ENCODE measurements around the gene SCGB1C2. TPM values are rescaled to one million over a fixed set of nuclear protein-coding genes. Genes with fewer than 3 reads are reported as not detected.

Gene SCGB1C2
- total RNA-seq, 1 experiment from 2014 or later = not detected

- Histone ChIP-seq H2BK5ac (ENCODE audit: insufficient read length, low read length) (no peak overlapping the region), H3K4me2 (ENCODE audit: insufficient read depth, insufficient read length, low read length) (no peak overlapping the region), H4K20me1 (ENCODE audit: control insufficient read depth, insufficient read depth, insufficient read length) (no peaks in the 10 kb centered on the region), H3K4ac (ENCODE audit: low read depth, low read length) (no peak overlapping the region), H4K8ac (replicated peaks; ENCODE audit: insufficient read length, low read depth, low read length) (no peak overlapping the region), H3K9me3 (ENCODE audit: control insufficient read depth, low read depth, low read length) (no peaks in the 10 kb centered on the region), H3K27me3 (ENCODE audit: insufficient read depth, low read length) (no peaks in the 10 kb centered on the region), H3K56ac (ENCODE audit: insufficient read length, low read depth, low read length) (no peak overlapping the region), H4K5ac (ENCODE audit: insufficient read length, low read depth, low read length) (no peak overlapping the region), H3K23me2 (ENCODE audit: insufficient read length, low read depth, low read length, poor library complexity, severe bottlenecking) (no peaks in the 10 kb centered on the region), H3K4me1 (ENCODE audit: insufficient read depth, low read length) (no peaks in the 10 kb centered on the region), H3K18ac (ENCODE audit: insufficient read length, low read depth, low read length) (no peak overlapping the region), H3K79me2 (ENCODE audit: insufficient read depth, low read length) (no peaks in the 10 kb centered on the region), H3T11ph (ENCODE audit: low read length) (no peak overlapping the region), H2BK120ac (ENCODE audit: low read depth, low read length, poor library complexity, severe bottlenecking) (no peak overlapping the region), H2BK20ac (ENCODE audit: low read depth, low read length, poor library complexity, severe bottlenecking) (no peak overlapping the region), H3K23ac (ENCODE audit: insufficient read length, low read depth, low read length) (no peak overlapping the region), H3K27ac (ENCODE audit: insufficient read length, low read depth, low read length) (no peak overlapping the region), H2BK12ac (ENCODE audit: insufficient read length, low read depth, low read length) (no peak overlapping the region), H3K79me1 (ENCODE audit: insufficient read depth, low read depth, low read length, poor library complexity, severe bottlenecking) (no peaks in the 10 kb centered on the region), H2BK15ac (ENCODE audit: low read depth, low read length) (no peak overlapping the region), H2AK5ac (ENCODE audit: insufficient read length, low read length) (no peak overlapping the region), H2AFZ (ENCODE audit: low read length) (no peak overlapping the region), H4K91ac (ENCODE audit: insufficient read length, low read depth, low read length) (no peak overlapping the region), H3K9ac (ENCODE audit: extremely low read depth, insufficient read length, low read length) (no peak overlapping the region), H3K14ac (ENCODE audit: insufficient read depth, low read length) (no peak overlapping the region; the same call in 1 of the 2 replicates)
- no peak overlapping the region; a peak in 1 of 7 replicates for H3K27ac Mint-ChIP-seq
- no peaks in the 10 kb centered on the region for H3K36me3 Mint-ChIP-seq (ENCODE audit: insufficient read depth in 1 of 3, low read depth in 3 of 3)
- H3K9me3 Mint-ChIP-seq = no peaks in the 10 kb centered on the region
- DNase-seq = no peak
- H3K4me1 Mint-ChIP-seq = peaks cover 2 to 3% of the 10 kb centered on the region in 2 experiments; a peak in 2 of 4 replicates
- H3K27me3 Mint-ChIP-seq (ENCODE audit: low read depth) = peaks cover 2% of the 10 kb centered on the region
- no CpG with 5 or more reads among the region's 15 CpGs for WGBS (ENCODE audit: extremely low coverage, insufficient read length, low lambda C conversion rate)
- no peak for TF ChIP-seq CTCF (conservative IDR thresholded peaks at IDR 0.05)
- no peak overlapping the region for H3K4me3 Mint-ChIP-seq
These were observed 22.2 kb downstream of the SCGB1C2 start for GRCh38 chr17:159609-160008.
